HEK293 (cell line): Measurements from ENCODE around the gene TYW1B.
"Not testable (repeated sequence)": the region's sequence is repeated elsewhere in the genome, so short reads cannot be mapped to it uniquely, and the experiment has no call there.

Source experiments
- CTCF ChIP-seq: fragments of 450-650 bp; formaldehyde crosslinking; IDR thresholded peaks from 2 replicates; pipeline ENCODE4 v1.5.1; 2016; ENCODE audit warnings: missing biosample characterization, missing genetic modification characterization
- KLF9 ChIP-seq: fragments of 450-650 bp; formaldehyde crosslinking; IDR thresholded peaks from 2 replicates; pipeline ENCODE4 v1.5.1; 2016; ENCODE audit warnings: missing biosample characterization, missing genetic modification characterization, low read depth
- REST ChIP-seq: fragments of 450-650 bp; formaldehyde crosslinking; IDR thresholded peaks from 2 replicates; pipeline ENCODE4 v1.5.1; 2016; ENCODE audit warnings: missing biosample characterization, missing genetic modification characterization
- SP3 ChIP-seq: fragments of 450-650 bp; formaldehyde crosslinking; IDR thresholded peaks from 2 replicates; pipeline ENCODE4 v1.5.1; 2016; ENCODE audit warnings: missing biosample characterization, missing genetic modification characterization
- TRIM28 ChIP-seq: IDR thresholded peaks from 2 replicates; pipeline ENCODE4 v1.6.1; 2011; ENCODE audit warnings: low read length, control low read depth, borderline replicate concordance
- ZBTB1 ChIP-seq: fragments of 450-650 bp; formaldehyde crosslinking; IDR thresholded peaks from 2 replicates; pipeline ENCODE4 v1.5.1; 2016; ENCODE audit warnings: missing biosample characterization, missing genetic modification characterization
- ZBTB49 ChIP-seq: fragments of 450-650 bp; formaldehyde crosslinking; IDR thresholded peaks from 2 replicates; pipeline ENCODE4 v1.5.1; 2016; ENCODE audit warnings: missing biosample characterization, missing genetic modification characterization, low read depth
- ZBTB7A ChIP-seq: fragments of 450-650 bp; formaldehyde crosslinking; IDR thresholded peaks from 2 replicates; pipeline ENCODE4 v1.5.1; 2016; ENCODE audit warnings: low read depth, missing biosample characterization, missing genetic modification characterization
- ZNF202 ChIP-seq: fragments of 450-650 bp; formaldehyde crosslinking; IDR thresholded peaks from 2 replicates; pipeline ENCODE4 v1.5.1; 2016; ENCODE audit warnings: missing biosample characterization, missing genetic modification characterization, borderline replicate concordance
- ZNF26 ChIP-seq: fragments of 450-650 bp; formaldehyde crosslinking; IDR thresholded peaks from 2 replicates; pipeline ENCODE4 v1.5.1; 2016; ENCODE audit warnings: missing biosample characterization, missing genetic modification characterization
- ZNF561 ChIP-seq: fragments of 450-650 bp; IDR thresholded peaks from 2 replicates; pipeline ENCODE4 v1.5.1; 2018; ENCODE audit warnings: missing biosample characterization, missing genetic modification characterization, borderline replicate concordance
- ZNF626 ChIP-seq: fragments of 450-650 bp; sonication (Bioruptor Pico); formaldehyde crosslinking; IDR thresholded peaks from 2 replicates; pipeline ENCODE4 v1.5.1; 2018; ENCODE audit warnings: missing biosample characterization, missing genetic modification characterization, inconsistent platforms
- ZNF785 ChIP-seq: fragments of 450-650 bp; formaldehyde crosslinking; IDR thresholded peaks from 2 replicates; pipeline ENCODE4 v1.5.1; 2016; ENCODE audit warnings: missing biosample characterization, missing genetic modification characterization

- not testable (repeated sequence) for TF ChIP-seq ZBTB1 (tag by site-specific recombination); KLF9; CTCF; SP3; ZNF202 (tag by site-specific recombination); REST; ZNF626 (tag by site-specific recombination); ZBTB49 (tag by site-specific recombination); ZNF26 (tag by site-specific recombination); ZNF561; TRIM28; ZBTB7A (tag by site-specific recombination); ZNF785
These were observed 24.2 kb downstream of the TYW1B start for GRCh38 chr7:72803778-72804177.
